HepG2 (cell line): Measurements from ENCODE around the gene PPM1M. TPM values are rescaled to one million over a fixed set of nuclear protein-coding genes. Genes with fewer than 3 reads are reported as not detected.

Experiments used
- BCL6 ChIP-seq: IDR thresholded peaks from 2 replicates; pipeline ENCODE4 v1.6.1; 2016; ENCODE audit warnings: missing genetic modification reagents, missing compliant biosample characterization
- BCLAF1 ChIP-seq: fragments of 450-650 bp; IDR thresholded peaks from 2 replicates; pipeline ENCODE4 v1.6.1; 2017; ENCODE audit warnings: mild to moderate bottlenecking
- JUN ChIP-seq: sonication (generic); formaldehyde crosslinking; IDR thresholded peaks from 2 replicates; pipeline ENCODE4 v1.4.0; 2020; ENCODE audit warnings: mild to moderate bottlenecking, missing genetic modification reagents
- KDM1A ChIP-seq: IDR thresholded peaks from 2 replicates; pipeline ENCODE4 v1.6.1; 2016; ENCODE audit warnings: missing compliant biosample characterization
- PHF20 ChIP-seq: sonication (generic); formaldehyde crosslinking; IDR thresholded peaks from 2 replicates; pipeline ENCODE4 v1.5.0; 2020; ENCODE audit warnings: mild to moderate bottlenecking, missing genetic modification reagents
- PITX1 ChIP-seq: sonication (generic); formaldehyde crosslinking; IDR thresholded peaks from 2 replicates; pipeline ENCODE4 v1.5.1; 2020; ENCODE audit warnings: mild to moderate bottlenecking, missing genetic modification reagents
- REPIN1 ChIP-seq: sonication (generic); formaldehyde crosslinking; IDR thresholded peaks from 2 replicates; pipeline ENCODE4 v1.8.0; 2022; ENCODE audit warnings: missing genetic modification reagents, low read depth, mild to moderate bottlenecking, borderline replicate concordance
- SOX6 ChIP-seq, 2 experiments: fragments of 450-650 bp in 1 of 2; sonication (generic) in 1 of 2; formaldehyde crosslinking in 1 of 2; IDR thresholded peaks; 2 replicates each; pipeline versions ENCODE4 v1.4.0 to v1.6.1; 2017 to 2020; ENCODE audit warnings: antibody characterized with exemption in 1 of 2, mild to moderate bottlenecking in 1 of 2, missing genetic modification reagents in 1 of 2
- ZNF205 ChIP-seq: IDR thresholded peaks from 2 replicates; pipeline ENCODE4 v1.6.1; 2018; ENCODE audit warnings: missing biosample characterization, missing genetic modification reagents
- ZNF563 ChIP-seq: sonication (generic); formaldehyde crosslinking; IDR thresholded peaks from 2 replicates; pipeline ENCODE4 v1.8.0; 2022; ENCODE audit warnings: mild to moderate bottlenecking, moderate library complexity, missing genetic modification reagents
- ZNF589 ChIP-seq: sonication (generic); formaldehyde crosslinking; conservative IDR thresholded peaks from 2 replicates; pipeline ENCODE4 v1.8.0; 2022; ENCODE audit warnings: mild to moderate bottlenecking, moderate library complexity, missing genetic modification reagents
- ZNF740 ChIP-seq: sonication (generic); formaldehyde crosslinking; IDR thresholded peaks from 2 replicates; pipeline ENCODE4 v1.4.0; 2020; ENCODE audit warnings: missing genetic modification reagents
- ZNF792 ChIP-seq: IDR thresholded peaks from 2 replicates; pipeline ENCODE4 v1.6.1; 2016
- polyA plus RNA-seq, 8 experiments: library from polyadenylated mRNA; depleted of rRNA in 3 of 8; stranded (reverse) in 7 of 8; unstranded in 1 of 8; fragments of >200 nt; fragmentation: Illumina TruSeq in 4 of 8; extraction: Trizol in 4 of 8; gene quantifications; 2 replicates each; pipeline versions ENCODE4 v1.2.1 to v1.2.3, GENCODE V29; 2011 to 2016; ENCODE audit warnings: low read depth in 4 of 8, missing spikeins in 1 of 8, mixed read lengths in 1 of 8; ENCODE audit not compliant: insufficient read depth in 1 of 8
- total RNA-seq, 5 experiments: library from RNA; depleted of rRNA; stranded (reverse); fragments of >200 nt; fragmentation: Illumina TruSeq; extraction: Trizol; gene quantifications; 2 replicates each; pipeline ENCODE4 v1.2.3, GENCODE V29; 2016; ENCODE audit warnings: low read depth in 1 of 5
- TF ChIP-seq, protein P1 (sequence below): sonication (generic); formaldehyde crosslinking; IDR thresholded peaks from 2 replicates; pipeline ENCODE4 v1.4.0; 2020; ENCODE audit warnings: mild to moderate bottlenecking, missing genetic modification reagents
- TF ChIP-seq, protein P2 (sequence below): sonication (generic); formaldehyde crosslinking; IDR thresholded peaks from 2 replicates; pipeline ENCODE4 v1.4.0; 2020; ENCODE audit warnings: mild to moderate bottlenecking, low read depth, missing genetic modification reagents
- TF ChIP-seq, protein P3 (sequence below): sonication (generic); formaldehyde crosslinking; IDR thresholded peaks from 2 replicates; pipeline ENCODE4 v1.8.0; 2022; ENCODE audit warnings: mild to moderate bottlenecking, missing genetic modification reagents, moderate library complexity

PPM1M gene
- total and polyA plus RNA-seq, 2 of the 13 experiments (the other 11 are each of a cell fraction or from before 2014, with no cell fraction given), result 2.5 to 5.9 TPM

GRCh38 chr3:52210550-52211046 lies 35.0 kb upstream of the PPM1M start (continued):
- TF ChIP-seq, protein P1, sequence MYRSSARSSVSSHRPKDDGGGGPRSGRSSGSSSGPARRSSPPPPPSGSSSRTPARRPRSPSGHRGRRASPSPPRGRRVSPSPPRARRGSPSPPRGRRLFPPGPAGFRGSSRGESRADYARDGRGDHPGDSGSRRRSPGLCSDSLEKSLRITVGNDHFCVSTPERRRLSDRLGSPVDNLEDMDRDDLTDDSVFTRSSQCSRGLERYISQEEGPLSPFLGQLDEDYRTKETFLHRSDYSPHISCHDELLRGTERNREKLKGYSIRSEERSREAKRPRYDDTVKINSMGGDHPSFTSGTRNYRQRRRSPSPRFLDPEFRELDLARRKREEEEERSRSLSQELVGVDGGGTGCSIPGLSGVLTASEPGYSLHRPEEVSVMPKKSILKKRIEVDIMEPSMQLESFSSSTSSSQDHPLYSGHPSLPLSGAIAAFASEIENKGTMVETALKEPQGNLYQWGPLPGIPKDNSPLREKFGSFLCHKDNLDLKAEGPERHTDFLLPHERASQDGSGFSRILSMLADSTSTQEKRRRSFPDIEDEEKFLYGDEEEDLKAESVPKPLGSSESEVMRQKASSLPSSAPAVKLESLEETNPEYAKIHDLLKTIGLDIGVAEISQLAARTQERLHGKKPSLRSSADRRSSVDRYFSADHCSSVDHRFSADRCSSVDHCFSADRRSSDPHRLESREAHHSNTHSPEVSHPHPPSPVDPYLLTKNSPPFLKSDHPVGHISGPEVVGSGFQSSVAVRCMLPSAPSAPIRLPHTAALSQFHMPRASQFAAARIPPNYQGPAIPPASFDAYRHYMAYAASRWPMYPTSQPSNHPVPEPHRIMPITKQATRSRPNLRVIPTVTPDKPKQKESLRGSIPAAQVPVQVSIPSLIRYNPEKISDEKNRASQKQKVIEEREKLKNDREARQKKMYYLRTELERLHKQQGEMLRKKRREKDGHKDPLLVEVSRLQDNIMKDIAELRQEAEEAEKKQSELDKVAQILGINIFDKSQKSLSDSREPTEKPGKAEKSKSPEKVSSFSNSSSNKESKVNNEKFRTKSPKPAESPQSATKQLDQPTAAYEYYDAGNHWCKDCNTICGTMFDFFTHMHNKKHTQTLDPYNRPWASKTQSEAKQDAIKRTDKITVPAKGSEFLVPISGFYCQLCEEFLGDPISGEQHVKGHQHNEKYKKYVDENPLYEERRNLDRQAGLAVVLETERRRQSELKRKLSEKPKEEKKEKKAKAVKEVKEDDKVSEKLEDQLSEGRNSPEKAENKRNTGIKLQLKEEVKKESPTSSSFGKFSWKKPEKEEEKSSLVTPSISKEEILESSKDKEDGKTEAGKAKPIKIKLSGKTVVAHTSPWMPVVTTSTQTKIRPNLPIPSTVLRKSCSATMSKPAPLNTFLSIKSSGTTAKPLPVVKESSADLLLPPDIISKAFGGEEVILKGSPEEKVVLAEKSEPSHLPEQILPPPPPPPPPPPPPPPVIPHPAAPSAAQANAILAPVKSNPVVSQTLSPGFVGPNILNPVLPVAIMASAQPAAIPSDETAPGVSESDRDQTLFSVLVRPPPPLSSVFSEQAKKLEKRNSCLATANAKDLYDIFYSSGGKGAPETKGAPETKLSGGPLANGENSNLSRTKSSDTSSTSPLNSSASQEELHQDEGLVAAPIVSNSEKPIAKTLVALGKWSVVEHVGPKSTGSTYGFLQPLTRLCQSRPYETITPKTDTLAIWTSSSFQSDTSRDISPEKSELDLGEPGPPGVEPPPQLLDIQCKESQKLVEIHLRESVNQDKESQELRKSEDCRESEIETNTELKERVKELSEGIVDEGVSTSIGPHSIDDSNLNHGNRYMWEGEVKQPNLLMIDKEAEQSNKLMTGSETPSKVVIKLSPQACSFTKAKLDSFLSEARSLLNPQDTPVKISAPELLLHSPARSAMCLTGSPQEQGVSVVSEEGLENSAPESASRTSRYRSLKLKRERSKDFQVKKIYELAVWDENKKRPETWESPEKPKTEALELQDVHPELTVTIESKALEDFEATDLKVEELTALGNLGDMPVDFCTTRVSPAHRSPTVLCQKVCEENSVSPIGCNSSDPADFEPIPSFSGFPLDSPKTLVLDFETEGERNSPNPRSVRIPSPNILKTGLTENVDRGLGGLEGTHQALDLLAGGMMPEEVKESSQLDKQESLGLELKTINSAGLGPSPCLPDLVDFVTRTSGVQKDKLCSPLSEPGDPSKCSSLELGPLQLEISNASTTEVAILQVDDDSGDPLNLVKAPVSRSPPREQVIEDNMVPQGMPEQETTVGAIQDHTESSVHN (CRISPR knock-in tag), result no peak
- TF ChIP-seq ZNF740 (0 out of 2 replicates have a peak, but pooled peaks have one; percentile 41), REPIN1 (CRISPR knock-in tag) (peak; percentile 65; the same call in 1 of the 2 replicates), PITX1 (peak; percentile 91), ZNF563 (CRISPR knock-in tag) (0 out of 2 replicates have a peak, but pooled peaks have one; percentile 29), SOX6 (IDR thresholded peaks at IDR 0.05) (no peak), SOX6 (CRISPR knock-in tag; IDR thresholded peaks at IDR 0.05) (peak; percentile 92), PHF20 (no peak), JUN (CRISPR knock-in tag) (peak; percentile 88), ZNF205 (CRISPR knock-in tag) (peak; percentile 67; the same call in 1 of the 2 replicates), BCLAF1 (no peak), KDM1A (CRISPR knock-in tag) (peak; percentile 71; the same call in 1 of the 2 replicates), ZNF589 (CRISPR knock-in tag) (0 out of 2 replicates have a peak, but pooled peaks have one; percentile 55), BCL6 (CRISPR knock-in tag) (peak; percentile 88), ZNF792 (CRISPR knock-in tag) (peak; percentile 80; the same call in 1 of the 2 replicates)
- TF ChIP-seq, protein P2, sequence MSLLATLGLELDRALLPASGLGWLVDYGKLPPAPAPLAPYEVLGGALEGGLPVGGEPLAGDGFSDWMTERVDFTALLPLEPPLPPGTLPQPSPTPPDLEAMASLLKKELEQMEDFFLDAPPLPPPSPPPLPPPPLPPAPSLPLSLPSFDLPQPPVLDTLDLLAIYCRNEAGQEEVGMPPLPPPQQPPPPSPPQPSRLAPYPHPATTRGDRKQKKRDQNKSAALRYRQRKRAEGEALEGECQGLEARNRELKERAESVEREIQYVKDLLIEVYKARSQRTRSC (CRISPR knock-in tag), result peak; percentile 96
- TF ChIP-seq, protein P3, sequence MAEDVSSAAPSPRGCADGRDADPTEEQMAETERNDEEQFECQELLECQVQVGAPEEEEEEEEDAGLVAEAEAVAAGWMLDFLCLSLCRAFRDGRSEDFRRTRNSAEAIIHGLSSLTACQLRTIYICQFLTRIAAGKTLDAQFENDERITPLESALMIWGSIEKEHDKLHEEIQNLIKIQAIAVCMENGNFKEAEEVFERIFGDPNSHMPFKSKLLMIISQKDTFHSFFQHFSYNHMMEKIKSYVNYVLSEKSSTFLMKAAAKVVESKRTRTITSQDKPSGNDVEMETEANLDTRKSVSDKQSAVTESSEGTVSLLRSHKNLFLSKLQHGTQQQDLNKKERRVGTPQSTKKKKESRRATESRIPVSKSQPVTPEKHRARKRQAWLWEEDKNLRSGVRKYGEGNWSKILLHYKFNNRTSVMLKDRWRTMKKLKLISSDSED (CRISPR knock-in tag), result no peak
